A673 (cell line): Measurements from ENCODE around the gene STAP2. TPM values are rescaled to one million over a fixed set of nuclear protein-coding genes. Genes with fewer than 3 reads are reported as not detected.
"Not testable (repeated sequence)": the region's sequence is repeated elsewhere in the genome, so short reads cannot be mapped to it uniquely, and the experiment has no call there.

Experiments used
- BruUV-seq: library from RNA; stranded (reverse); fragments of 400-500 nt; replicated peaks from 2 replicates; lab custom pipeline; 2021; lab: Mats Ljungman, UMichigan
- CTCF ChIA-PET: fragments of 300-600 bp; sonication (Branson Sonifier 250); formaldehyde crosslinking; loops from one replicate; lab custom pipeline; 2022; ENCODE audit warnings: antibody characterized with exemption; lab: Charles Lee
- POLR2A ChIA-PET: fragments of 300-600 bp; sonication (Branson Sonifier 250); formaldehyde crosslinking; loops from one replicate; lab custom pipeline; 2022; ENCODE audit warnings: antibody characterized with exemption; ENCODE audit not compliant: low non-redundant PET; lab: Charles Lee
- DNase-seq: peaks from one replicate; pipeline ENCODE4 v3.0.0-alpha.2; 2015; ENCODE audit warnings: low spot score
- H3K27ac ChIP-seq: fragments of 200-600 bp; sonication (generic); 2 replicates; pipeline ENCODE4 v1.5.1; 2016; ENCODE audit warnings: mixed run types, low read depth, mild to moderate bottlenecking, mixed read lengths, antibody characterized with exemption, low read length; ENCODE audit not compliant: poor library complexity, severe bottlenecking
- H3K27me3 ChIP-seq: fragments of 200-600 bp; sonication (generic); replicated peaks from 2 replicates; pipeline ENCODE4 v1.6.1; 2017; ENCODE audit warnings: mixed run types, low read depth, mild to moderate bottlenecking, mixed read lengths, antibody characterized with exemption, low read length; ENCODE audit not compliant: insufficient read depth, poor library complexity
- H3K36me3 ChIP-seq: fragments of 200-600 bp; sonication (generic); 2 replicates; pipeline ENCODE4 v1.6.1; 2016; ENCODE audit warnings: mixed run types, mild to moderate bottlenecking, mixed read lengths, antibody characterized with exemption, low read length; ENCODE audit not compliant: insufficient read depth, poor library complexity, severe bottlenecking
- H3K4me1 ChIP-seq: fragments of 200-600 bp; sonication (generic); 2 replicates; pipeline ENCODE4 v1.6.1; 2017; ENCODE audit warnings: mixed run types, mild to moderate bottlenecking, mixed read lengths, antibody characterized with exemption, low read length; ENCODE audit not compliant: insufficient read depth, poor library complexity, severe bottlenecking
- H3K4me3 ChIP-seq: fragments of 200-600 bp; sonication (generic); 2 replicates; pipeline ENCODE4 v1.5.1; 2016; ENCODE audit warnings: low read depth, mixed run types, mild to moderate bottlenecking, mixed read lengths, low read length; ENCODE audit not compliant: poor library complexity, severe bottlenecking
- H3K9me3 ChIP-seq: fragments of 200-600 bp; sonication (generic); 2 replicates; pipeline ENCODE4 v1.6.1; 2016; ENCODE audit warnings: mixed run types, low read depth, mild to moderate bottlenecking, mixed read lengths, antibody characterized with exemption, low read length; ENCODE audit not compliant: poor library complexity, severe bottlenecking
- EZH2 ChIP-seq: fragments of 200-600 bp; sonication (generic); IDR thresholded peaks from 2 replicates; pipeline ENCODE4 v1.6.1; 2017; ENCODE audit warnings: borderline replicate concordance, low read depth, mild to moderate bottlenecking, mixed read lengths, antibody characterized with exemption, low read length; ENCODE audit not compliant: poor library complexity, severe bottlenecking
- intact Hi-C: fragments of 100-400 bp; cut with micrococcal nuclease; formaldehyde crosslinking; loops from one replicate; pipeline ENCODE4 v1.10.0; 2022; ENCODE audit not compliant: unreplicated experiment
- total RNA-seq: library from RNA; stranded (reverse); gene quantifications from 2 replicates; pipeline ENCODE4 v1.2.3, GENCODE V29; 2021
- TF ChIP-seq, protein P1 (sequence below): fragments of 300-800, 200-600 bp; sonication (generic); conservative IDR thresholded peaks from 2 replicates; pipeline ENCODE4 v1.5.1; 2017; ENCODE audit warnings: low read depth, mild to moderate bottlenecking, antibody characterized with exemption, low read length, moderate library complexity, mixed read lengths

STAP2 gene
- total RNA-seq, 1 experiment from 2014 or later = 2.0 TPM

- DNase-seq = no peak
- H3K4me3 ChIP-seq = peak within 1 kb of the TSS; percentile 42
- peaks cover 5% of the 10 kb centered on the region for H3K4me1 ChIP-seq
- peaks cover 48% of the 10 kb centered on the region for H3K27me3 ChIP-seq
- intact Hi-C loops = no loop called here
- H3K9me3 ChIP-seq = no peaks in the 10 kb centered on the region
- H3K36me3 ChIP-seq = no peaks in the 10 kb centered on the region
- no TSS peak for BruUV-seq
- ChIA-PET CTCF (interaction anchor here (1.3 kb wide), 1 partner anchor 11 kb away, joined by 6 read pairs; no protein-coding TSS in a partner anchor), POLR2A (interaction anchor here (0.6 kb wide), 1 partner anchor 257 kb away, joined by 5 read pairs; the partner anchor contains the start of gene PLIN5)
- TF ChIP-seq, protein P1, sequence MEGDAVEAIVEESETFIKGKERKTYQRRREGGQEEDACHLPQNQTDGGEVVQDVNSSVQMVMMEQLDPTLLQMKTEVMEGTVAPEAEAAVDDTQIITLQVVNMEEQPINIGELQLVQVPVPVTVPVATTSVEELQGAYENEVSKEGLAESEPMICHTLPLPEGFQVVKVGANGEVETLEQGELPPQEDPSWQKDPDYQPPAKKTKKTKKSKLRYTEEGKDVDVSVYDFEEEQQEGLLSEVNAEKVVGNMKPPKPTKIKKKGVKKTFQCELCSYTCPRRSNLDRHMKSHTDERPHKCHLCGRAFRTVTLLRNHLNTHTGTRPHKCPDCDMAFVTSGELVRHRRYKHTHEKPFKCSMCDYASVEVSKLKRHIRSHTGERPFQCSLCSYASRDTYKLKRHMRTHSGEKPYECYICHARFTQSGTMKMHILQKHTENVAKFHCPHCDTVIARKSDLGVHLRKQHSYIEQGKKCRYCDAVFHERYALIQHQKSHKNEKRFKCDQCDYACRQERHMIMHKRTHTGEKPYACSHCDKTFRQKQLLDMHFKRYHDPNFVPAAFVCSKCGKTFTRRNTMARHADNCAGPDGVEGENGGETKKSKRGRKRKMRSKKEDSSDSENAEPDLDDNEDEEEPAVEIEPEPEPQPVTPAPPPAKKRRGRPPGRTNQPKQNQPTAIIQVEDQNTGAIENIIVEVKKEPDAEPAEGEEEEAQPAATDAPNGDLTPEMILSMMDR = no peak
- TF ChIP-seq EZH2 = no peak
- H3K27ac ChIP-seq = no peak within 1 kb of the TSS
Measured at GRCh38 chr19:4278419-4279266, 60.0 kb downstream of the STAP2 start, which contains the start of gene SHD. Gene SHD, plus strand, starts transcription at chr19:4279266. Its CDS starts 798 bp downstream, at chr19:4280064.

DNA sequence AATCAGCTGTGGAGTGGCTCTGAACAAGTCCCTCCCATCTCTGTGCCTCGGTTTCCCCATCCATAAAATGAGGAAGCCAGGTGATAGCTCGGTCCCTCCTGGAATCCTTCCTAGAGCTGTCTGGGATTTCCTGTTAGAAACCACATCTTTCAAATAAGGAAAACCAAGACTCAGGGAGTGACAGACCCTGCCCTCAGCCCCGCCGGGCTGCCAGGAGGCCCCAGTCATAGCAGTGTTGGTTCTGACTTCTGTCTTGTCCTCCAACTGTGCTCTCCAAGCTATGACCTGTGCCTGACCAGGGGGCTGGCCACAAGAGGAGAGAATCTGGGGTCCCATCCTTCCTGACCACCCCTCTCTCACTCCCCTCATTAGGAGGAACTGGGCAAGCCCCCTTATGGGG is 60.6 kb downstream of the STAP2 start:
- ChIA-PET POLR2A (no interaction called here), CTCF (interaction anchor here (1.3 kb wide), 1 partner anchor 10 kb away, joined by 6 read pairs; no protein-coding TSS in a partner anchor)
- DNase-seq = no peak
- Histone ChIP-seq H3K27ac (no peak overlapping the region), H3K4me3 (no peak overlapping the region), H3K9me3 (no peaks in the 10 kb centered on the region), H3K27me3 (peaks cover 44% of the 10 kb centered on the region), H3K36me3 (no peaks in the 10 kb centered on the region), H3K4me1 (peaks cover 5% of the 10 kb centered on the region)
- TF ChIP-seq, protein P1 = no peak
- no peak for TF ChIP-seq EZH2
- no TSS peak for BruUV-seq
- intact Hi-C loops = no loop called here

DNA sequence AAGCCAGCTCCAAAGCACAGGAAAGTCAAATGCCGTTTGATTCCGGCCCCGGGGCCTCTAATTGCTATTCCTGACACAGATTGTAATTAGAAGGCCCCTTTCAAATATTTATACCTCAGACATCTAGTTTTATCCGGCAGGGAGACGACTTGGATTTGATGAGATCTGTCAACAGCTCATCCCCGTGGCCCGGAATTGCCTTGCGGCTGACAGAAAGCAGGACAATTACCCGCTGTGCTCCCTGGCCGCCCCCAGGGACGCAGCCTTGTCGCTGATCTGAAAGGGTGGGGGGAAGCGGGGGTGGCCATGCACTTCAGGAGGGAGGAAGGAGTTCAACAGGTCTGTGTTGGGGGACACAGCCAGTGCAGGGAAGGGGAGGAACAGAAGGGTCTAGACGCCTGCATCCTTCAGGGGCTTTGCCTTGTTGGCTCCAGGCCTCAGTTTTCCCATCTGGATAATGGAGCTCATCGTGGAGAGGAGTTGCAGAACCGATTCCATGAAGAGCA is 61.4 kb downstream of the STAP2 start:
- no peak for TF ChIP-seq EZH2
- TF ChIP-seq, protein P1 = no peak
- peaks cover 40% of the 10 kb centered on the region for H3K27me3 ChIP-seq
- H3K27ac ChIP-seq = no peak overlapping the region

GRCh38 chr19:4274321-4274686 is 64.3 kb downstream of the STAP2 start:
- not testable (repeated sequence) for BruUV-seq, DNase-seq

More for the DNA sequence above, 61.4 kb downstream of the STAP2 start:
- Histone ChIP-seq H3K36me3 (no peaks in the 10 kb centered on the region), H3K4me1 (peaks cover 5% of the 10 kb centered on the region), H3K9me3 (no peaks in the 10 kb centered on the region), H3K4me3 (no peak overlapping the region)
- BruUV-seq = no TSS peak
- DNase-seq = peak; percentile 40
- POLR2A ChIA-PET = no interaction called here
- intact Hi-C loops = no loop called here
- CTCF ChIA-PET = interaction anchor here (0.5 to 1.3 kb wide), 2 partner anchors 9 to 369 kb away, joined by 4 to 6 read pairs; no protein-coding TSS in a partner anchor

More at GRCh38 chr19:4274321-4274686, 64.3 kb downstream of the STAP2 start:
- H3K27ac ChIP-seq, H3K4me3 ChIP-seq, H3K4me1 ChIP-seq, CTCF ChIA-PET, intact Hi-C loops, H3K9me3 ChIP-seq, H3K36me3 ChIP-seq: not testable (repeated sequence)
- peaks cover 12% of the 10 kb centered on the region for H3K27me3 ChIP-seq
- POLR2A ChIA-PET = interaction anchor here (0.8 kb wide), 1 partner anchor 49 kb away, joined by 7 read pairs; no protein-coding TSS in a partner anchor
